ENCODE data around the gene OPCML.

Gene OPCML

GRCh38 chr11:132718711-132719671 lies 813.3 kb downstream of the OPCML start:
- Histone ChIP-seq H3K79me2 (ENCODE audit: insufficient read depth, low read length) (no peaks in the 10 kb centered on the region), H3K9ac (ENCODE audit: low read depth, low read length, poor library complexity, severe bottlenecking) (no peak overlapping the region), H3K4me3 (ENCODE audit: low read length, poor library complexity, severe bottlenecking) (no peak overlapping the region), H3K9me2 (replicated peaks; ENCODE audit: low read depth, low read length) (no peaks in the 10 kb centered on the region), H2AFZ (ENCODE audit: low read length) (no peak overlapping the region), H3F3A (ENCODE audit: low read depth) (no peaks in the 10 kb centered on the region), H3K4me2 (ENCODE audit: low read depth, low read length, poor library complexity, severe bottlenecking) (no peak overlapping the region), H3K36me3 (ENCODE audit: insufficient read depth, low read length) (no peaks in the 10 kb centered on the region), H3K9me3 (ENCODE audit: insufficient read depth, low read depth, low read length) (0 out of 2 replicates have a peak, but pooled peaks cover 2% of the 10 kb centered on the region), H4K20me1 (ENCODE audit: insufficient read depth, low read length, poor library complexity, severe bottlenecking) (no peaks in the 10 kb centered on the region), H3K27me3 (ENCODE audit: insufficient read depth, low read length, poor library complexity, severe bottlenecking) (no peaks in the 10 kb centered on the region), H3K4me1 (ENCODE audit: insufficient read depth, low read length, poor library complexity, severe bottlenecking) (no peaks in the 10 kb centered on the region)
- TF ChIP-seq CTCF (conservative IDR thresholded peaks at IDR 0.05; ENCODE audit: low read length) = no peak
- TF ChIP-seq EZH2phosphoT487 (IDR thresholded peaks at IDR 0.05; ENCODE audit: borderline replicate concordance) = no peak

- no peak overlapping the region for H3K9ac ChIP-seq (ENCODE audit: low read depth, low read length, poor library complexity, severe bottlenecking)
Observed at GRCh38 chr11:132717824-132718223, 814.5 kb downstream of the OPCML start.

DNA sequence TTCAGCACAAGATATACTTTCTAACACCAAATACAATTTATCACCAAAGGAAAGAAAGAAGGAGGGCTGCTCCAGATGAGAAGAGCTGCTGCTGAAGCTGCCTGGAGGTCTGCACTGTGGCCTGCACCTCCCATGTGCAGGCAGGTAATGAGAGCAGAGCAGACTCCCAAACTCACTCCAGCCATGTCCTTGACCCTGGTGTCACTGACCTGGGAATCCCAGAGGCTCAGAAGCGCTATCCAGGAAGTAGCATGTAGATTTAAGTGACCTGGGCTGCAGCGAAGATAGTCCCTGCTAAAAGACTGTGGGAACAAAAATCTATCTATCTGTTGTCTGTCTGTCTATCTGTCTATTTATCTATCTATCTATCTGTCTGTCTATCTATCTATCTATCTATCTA lies 816.3 kb downstream of the OPCML start:
- no peaks in the 10 kb centered on the region for H3K79me2 ChIP-seq (ENCODE audit: insufficient read depth, low read length)
- no peaks in the 10 kb centered on the region for H3K36me3 ChIP-seq (ENCODE audit: insufficient read depth, low read length)
- no peaks in the 10 kb centered on the region for H3K27me3 ChIP-seq (ENCODE audit: insufficient read depth, low read length, poor library complexity, severe bottlenecking)
- no peaks in the 10 kb centered on the region for H3K9me3 ChIP-seq (ENCODE audit: insufficient read depth, low read depth, low read length)
- TF ChIP-seq EZH2phosphoT487 (IDR thresholded peaks at IDR 0.05; ENCODE audit: borderline replicate concordance) (no peak), CTCF (conservative IDR thresholded peaks at IDR 0.05; ENCODE audit: low read length) (no peak)
- H4K20me1 ChIP-seq (ENCODE audit: insufficient read depth, low read length, poor library complexity, severe bottlenecking) = no peaks in the 10 kb centered on the region
- H3K9me2 ChIP-seq (replicated peaks; ENCODE audit: low read depth, low read length) = no peaks in the 10 kb centered on the region
- H3F3A ChIP-seq (ENCODE audit: low read depth) = no peaks in the 10 kb centered on the region
- no peak overlapping the region for H3K4me2 ChIP-seq (ENCODE audit: low read depth, low read length, poor library complexity, severe bottlenecking)
- no peak overlapping the region for H3K9ac ChIP-seq (ENCODE audit: low read depth, low read length, poor library complexity, severe bottlenecking)
- H3K4me1 ChIP-seq (ENCODE audit: insufficient read depth, low read length, poor library complexity, severe bottlenecking) = no peaks in the 10 kb centered on the region
- H2AFZ ChIP-seq (ENCODE audit: low read length) = no peak overlapping the region
- H3K4me3 ChIP-seq (ENCODE audit: low read length, poor library complexity, severe bottlenecking) = no peak overlapping the region

More at GRCh38 chr11:132717824-132718223, 814.5 kb downstream of the OPCML start:
- Histone ChIP-seq H3K4me2 (ENCODE audit: low read depth, low read length, poor library complexity, severe bottlenecking) (no peak overlapping the region), H3K4me3 (ENCODE audit: low read length, poor library complexity, severe bottlenecking) (no peak overlapping the region), H3K79me2 (ENCODE audit: insufficient read depth, low read length) (no peaks in the 10 kb centered on the region), H3K9me3 (ENCODE audit: insufficient read depth, low read depth, low read length) (0 out of 2 replicates have a peak, but pooled peaks cover 2% of the 10 kb centered on the region), H4K20me1 (ENCODE audit: insufficient read depth, low read length, poor library complexity, severe bottlenecking) (no peaks in the 10 kb centered on the region), H2AFZ (ENCODE audit: low read length) (no peak overlapping the region), H3K9me2 (replicated peaks; ENCODE audit: low read depth, low read length) (no peaks in the 10 kb centered on the region), H3F3A (ENCODE audit: low read depth) (no peaks in the 10 kb centered on the region), H3K27me3 (ENCODE audit: insufficient read depth, low read length, poor library complexity, severe bottlenecking) (no peaks in the 10 kb centered on the region), H3K4me1 (ENCODE audit: insufficient read depth, low read length, poor library complexity, severe bottlenecking) (no peaks in the 10 kb centered on the region), H3K36me3 (ENCODE audit: insufficient read depth, low read length) (no peaks in the 10 kb centered on the region)
- TF ChIP-seq EZH2phosphoT487 (IDR thresholded peaks at IDR 0.05; ENCODE audit: borderline replicate concordance) = no peak
- no peak for TF ChIP-seq CTCF (conservative IDR thresholded peaks at IDR 0.05; ENCODE audit: low read length)
